Brain microvascular endothelial cell (primary cell): ENCODE results near the gene SRGAP3.

Source experiments
- DNase-seq: peaks from one replicate; pipeline ENCODE4 v3.0.0-alpha.2; 2020
- H3K27ac ChIP-seq: fragments of 250-450 bp; sonication (Bioruptor Pico); 2 replicates; pipeline ENCODE4 v1.5.1; 2020; ENCODE audit warnings: mild to moderate bottlenecking, moderate library complexity
- H3K27me3 ChIP-seq: fragments of 250-450 bp; sonication (Bioruptor Pico); replicated peaks from 2 replicates; pipeline ENCODE4 v1.5.1; 2020; ENCODE audit warnings: mild to moderate bottlenecking
- H3K36me3 ChIP-seq: fragments of 250-450 bp; sonication (Bioruptor Pico); replicated peaks from 2 replicates; pipeline ENCODE4 v1.5.1; 2020; ENCODE audit warnings: mild to moderate bottlenecking
- H3K4me3 ChIP-seq: 2 replicates; pipeline ENCODE4 v1.5.1; 2011; ENCODE audit warnings: low read depth, mild to moderate bottlenecking, control low read depth, low read length, moderate library complexity
- CTCF ChIP-seq: IDR thresholded peaks from 2 replicates; pipeline ENCODE4 v1.5.1; 2011; ENCODE audit warnings: low read depth, mild to moderate bottlenecking, moderate library complexity, low read length, control low read depth, inconsistent platforms; ENCODE audit errors: missing control alignments
- in situ Hi-C: cut with HindIII; loops from 2 replicates; pipeline ENCODE4 v1.10.0; 2017; ENCODE audit warnings: low sequenced_read_pairs, low pct_ligation_motif_present

SRGAP3 gene

GRCh38 chr3:8931342-8931741 is 318.1 kb downstream of the SRGAP3 start:
- Histone ChIP-seq H3K36me3 (no peaks in the 10 kb centered on the region), H3K27me3 (no peaks in the 10 kb centered on the region), H3K4me3 (no peak overlapping the region), H3K27ac (no peak overlapping the region)
- no peak for TF ChIP-seq CTCF
- no peak for DNase-seq
- in situ Hi-C loops = no loop called here
